VCaP (cell line): ENCODE data around the gene TMEM232.
"Not testable (repeated sequence)": the region's sequence is repeated elsewhere in the genome, so short reads cannot be mapped to it uniquely, and the experiment has no call there.

Source experiments
- H3K27ac ChIP-seq: fragments of 450-650 bp; 2 replicates; pipeline ENCODE4 v1.5.1; 2017
- TF ChIP-seq, protein P1 (sequence below): fragments of 450-650 bp; conservative IDR thresholded peaks from 2 replicates; pipeline ENCODE4 v1.5.1; 2017; ENCODE audit warnings: mild to moderate bottlenecking, moderate library complexity

Gene TMEM232

DNA sequence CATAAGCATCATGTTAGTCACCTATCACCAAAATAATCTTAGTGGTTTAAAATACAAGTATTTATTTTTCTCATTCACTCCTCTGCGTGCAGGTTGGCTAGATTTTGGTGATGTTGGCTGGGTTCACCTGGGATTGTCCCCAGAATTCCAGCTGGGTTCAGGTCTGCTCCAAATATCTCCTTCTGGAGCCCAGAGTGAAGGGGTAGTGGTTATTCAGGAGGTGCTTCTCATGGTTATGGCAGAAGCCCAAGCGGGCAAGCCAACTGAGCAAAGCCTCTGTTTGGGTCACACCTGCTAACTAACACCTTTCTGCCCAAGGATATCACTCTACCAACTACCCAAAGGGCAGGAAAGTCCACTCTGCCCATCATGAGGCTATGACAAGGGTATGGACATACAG, 7.6 kb upstream of the TMEM232 start:
- H3K27ac ChIP-seq = no peak overlapping the region
- TF ChIP-seq, protein P1, sequence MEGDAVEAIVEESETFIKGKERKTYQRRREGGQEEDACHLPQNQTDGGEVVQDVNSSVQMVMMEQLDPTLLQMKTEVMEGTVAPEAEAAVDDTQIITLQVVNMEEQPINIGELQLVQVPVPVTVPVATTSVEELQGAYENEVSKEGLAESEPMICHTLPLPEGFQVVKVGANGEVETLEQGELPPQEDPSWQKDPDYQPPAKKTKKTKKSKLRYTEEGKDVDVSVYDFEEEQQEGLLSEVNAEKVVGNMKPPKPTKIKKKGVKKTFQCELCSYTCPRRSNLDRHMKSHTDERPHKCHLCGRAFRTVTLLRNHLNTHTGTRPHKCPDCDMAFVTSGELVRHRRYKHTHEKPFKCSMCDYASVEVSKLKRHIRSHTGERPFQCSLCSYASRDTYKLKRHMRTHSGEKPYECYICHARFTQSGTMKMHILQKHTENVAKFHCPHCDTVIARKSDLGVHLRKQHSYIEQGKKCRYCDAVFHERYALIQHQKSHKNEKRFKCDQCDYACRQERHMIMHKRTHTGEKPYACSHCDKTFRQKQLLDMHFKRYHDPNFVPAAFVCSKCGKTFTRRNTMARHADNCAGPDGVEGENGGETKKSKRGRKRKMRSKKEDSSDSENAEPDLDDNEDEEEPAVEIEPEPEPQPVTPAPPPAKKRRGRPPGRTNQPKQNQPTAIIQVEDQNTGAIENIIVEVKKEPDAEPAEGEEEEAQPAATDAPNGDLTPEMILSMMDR = no peak

DNA sequence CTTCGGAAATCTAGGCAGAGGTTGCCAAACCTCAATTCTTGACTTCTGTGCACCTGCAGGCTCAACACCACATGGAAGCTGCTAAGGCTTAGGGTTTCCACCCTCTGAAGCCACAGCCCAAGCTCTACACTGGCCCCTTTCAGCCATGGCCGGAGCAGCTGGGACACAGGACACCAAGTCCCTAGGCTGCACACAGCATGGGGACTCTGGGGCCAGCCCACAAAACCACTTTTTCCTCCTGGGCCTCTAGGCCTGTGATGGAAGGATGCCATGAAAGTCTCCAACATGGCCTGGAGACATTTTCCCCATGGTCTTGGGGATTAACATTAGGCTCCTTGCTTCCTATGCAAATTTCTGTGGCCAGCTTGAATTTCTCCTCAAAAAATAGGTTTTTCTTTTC, 5.0 kb upstream of the TMEM232 start:
- H3K27ac ChIP-seq = not testable (repeated sequence)

DNA sequence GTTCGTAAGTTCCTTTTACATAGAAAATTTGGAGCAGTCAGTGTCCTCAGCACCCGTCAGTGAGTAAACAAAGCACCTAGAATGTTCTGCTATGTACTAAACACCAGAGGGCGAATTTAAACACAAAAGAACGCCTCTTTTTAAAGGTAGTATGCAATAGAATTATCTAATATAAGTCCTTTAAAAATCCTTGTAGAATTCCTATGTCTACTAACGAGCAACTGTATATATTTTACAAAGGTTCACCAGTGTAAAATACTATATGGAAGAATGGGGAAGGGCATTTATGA, 499 bp upstream of the TMEM232 start:
- H3K27ac ChIP-seq = peak overlapping the region; percentile 45
- TF ChIP-seq, protein P1 = peak; percentile 49

DNA sequence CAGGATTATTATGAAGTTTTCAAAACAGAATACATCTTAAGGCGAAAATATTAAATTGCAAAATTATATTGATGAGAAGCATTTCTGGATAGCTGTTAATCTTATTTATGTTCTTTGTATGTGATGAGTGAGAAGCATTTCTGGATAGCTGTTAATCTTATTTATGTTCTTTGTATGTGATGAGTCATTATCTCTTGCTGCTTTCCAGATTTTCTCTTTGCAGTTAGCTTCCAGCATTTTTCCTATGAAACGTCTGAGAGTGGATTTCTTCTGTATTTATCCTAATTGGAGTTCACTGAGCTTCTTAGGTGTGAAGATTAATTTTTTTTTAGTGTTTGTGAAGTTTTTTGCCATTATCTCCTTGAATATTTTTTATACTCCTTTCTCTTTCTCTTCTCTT, 8.2 kb downstream of the TMEM232 start:
- no peak overlapping the region for H3K27ac ChIP-seq
- TF ChIP-seq, protein P1 = no peak

DNA sequence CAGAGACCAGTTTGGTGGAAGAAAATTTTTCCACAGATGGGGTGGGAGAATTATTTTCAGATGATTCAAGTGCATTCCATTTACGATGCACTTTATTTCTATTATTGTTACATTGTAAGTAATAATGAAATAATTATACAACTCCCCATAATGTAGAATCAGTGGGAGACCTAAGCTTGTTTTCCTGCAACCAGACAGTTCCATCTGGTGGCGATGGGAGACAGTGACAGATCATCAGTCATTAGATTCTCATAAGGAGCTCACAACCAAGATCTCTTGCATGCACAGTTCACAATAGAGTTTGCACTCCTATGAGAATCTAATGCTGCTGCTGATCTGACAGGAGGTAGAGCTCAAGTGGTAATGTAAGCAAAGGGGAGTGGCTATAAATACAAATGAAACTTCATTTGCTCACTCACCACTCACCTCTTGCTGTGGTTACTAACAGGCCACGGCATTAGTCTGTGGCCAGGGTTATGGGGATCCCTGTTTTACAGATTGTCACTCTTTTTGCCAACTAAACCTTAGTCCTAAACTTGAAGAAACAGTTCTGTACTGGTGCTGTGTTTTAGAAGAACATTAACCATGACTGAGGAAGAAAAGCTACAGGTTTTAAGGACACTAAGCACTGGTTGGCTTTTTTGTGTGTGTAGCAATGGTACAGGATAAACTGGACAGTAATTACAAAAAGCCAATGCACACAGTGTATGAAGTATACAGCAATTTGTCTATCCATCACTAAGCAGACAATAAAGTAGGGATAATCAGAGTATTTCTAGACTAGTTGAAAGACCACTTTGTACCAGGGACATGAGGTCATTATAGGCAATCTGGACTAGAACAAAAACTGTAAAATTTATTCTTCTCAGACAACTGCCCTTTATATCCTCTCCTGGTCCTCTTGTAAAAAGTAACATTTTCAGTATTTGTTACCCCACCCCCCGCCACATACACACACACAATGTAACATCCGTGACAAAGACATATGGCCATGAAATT, 9.9 kb downstream of the TMEM232 start:
- H3K27ac ChIP-seq = no peak overlapping the region
- TF ChIP-seq, protein P1 = peak; percentile 44

DNA sequence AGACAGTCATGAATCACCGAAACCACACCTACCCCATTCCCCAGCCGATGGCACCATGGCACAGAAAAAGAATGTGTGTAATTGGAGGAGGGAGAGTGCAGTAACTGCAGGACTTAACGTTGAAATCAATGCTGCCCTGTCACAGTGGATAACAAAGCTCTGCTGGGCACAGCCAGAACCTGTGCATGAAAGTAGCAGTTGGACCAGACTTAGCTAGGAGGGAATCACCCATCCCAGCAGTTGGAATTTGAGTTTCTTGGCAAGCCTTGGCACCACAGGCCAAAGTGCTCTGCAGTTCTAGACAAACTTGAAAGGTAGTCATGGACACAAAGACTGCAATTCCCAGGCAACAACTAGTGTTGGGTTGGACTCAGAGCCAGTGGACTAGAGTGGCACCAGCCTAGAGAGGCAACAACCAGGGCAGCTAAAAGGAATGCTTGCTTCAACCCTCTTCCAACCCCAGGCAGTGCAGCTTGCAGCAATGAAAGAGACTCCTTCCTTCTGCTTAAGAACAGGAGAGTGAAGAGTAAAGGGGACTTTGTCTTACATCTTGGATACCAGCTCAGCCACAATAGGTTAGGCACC, 19.1 kb downstream of the TMEM232 start:
- TF ChIP-seq, protein P1 = no peak
- no peak overlapping the region for H3K27ac ChIP-seq

DNA sequence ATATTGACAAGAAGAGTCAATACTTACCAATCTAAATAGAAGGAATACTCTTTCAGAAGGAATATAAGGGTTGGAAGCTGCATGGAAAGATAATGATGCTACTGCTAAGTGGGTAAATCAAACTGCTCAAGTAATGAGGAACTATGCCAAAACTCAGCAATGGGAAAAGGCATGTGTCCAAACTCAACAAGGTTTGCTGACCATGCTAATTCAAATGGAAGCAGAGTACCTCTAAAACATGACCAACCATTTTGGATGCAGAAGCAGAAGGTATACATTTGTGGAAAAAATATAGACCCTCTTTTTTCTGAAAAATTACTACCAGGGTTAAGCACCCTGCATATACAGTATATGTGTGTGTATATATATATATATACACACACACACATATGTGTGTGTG, 21.1 kb downstream of the TMEM232 start:
- no peak overlapping the region for H3K27ac ChIP-seq
- TF ChIP-seq, protein P1 = no peak

DNA sequence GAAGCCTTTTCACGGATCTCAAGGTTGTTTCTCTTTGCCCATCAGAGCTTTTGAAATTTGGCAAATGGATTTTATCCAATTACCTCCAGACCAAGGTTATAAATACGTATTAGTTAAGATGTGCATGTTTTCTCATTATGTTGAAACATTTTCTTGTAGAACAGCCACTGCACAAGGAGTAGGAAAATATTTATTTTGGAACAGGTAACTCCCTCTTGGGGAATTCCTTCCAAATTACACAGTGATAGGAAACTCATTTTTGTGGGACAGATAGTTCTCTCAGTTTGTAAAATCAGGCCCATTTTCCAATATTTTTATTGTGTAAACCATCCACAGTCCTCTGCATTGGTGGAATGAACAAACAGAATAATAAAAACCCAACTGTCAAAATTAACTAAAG, 23.0 kb downstream of the TMEM232 start:
- TF ChIP-seq, protein P1 = no peak
- no peak overlapping the region for H3K27ac ChIP-seq
